Activated naive CD4-positive, alpha-beta T cell treated with anti-CD3 and anti-CD28 coated beads, Interleukin-2, amount 50 U/mL, for 72 hours (primary cell): ENCODE data around the gene PINLYP. TPM values are rescaled to one million over a fixed set of nuclear protein-coding genes. Genes with fewer than 3 reads are reported as not detected.
"Not testable (repeated sequence)": the region's sequence is repeated elsewhere in the genome, so short reads cannot be mapped to it uniquely, and the experiment has no call there.

Source experiments
- ATAC-seq, 2 donors: fragments of 150-1000 bp; cut with Tn5 transposase; 2 replicates each; pipeline ENCODE4 v1.10.0; 2021; ENCODE audit warnings: mild to moderate bottlenecking in 2 of 2, moderate library complexity in 2 of 2
- DNase-seq, 2 donors: peaks; one replicate each; pipeline ENCODE4 v3.0.0; 2021 to 2022; ENCODE audit warnings: low spot score in 2 of 2
- H3K27ac Mint-ChIP-seq, 2 donors: one replicate each; pipeline ENCODE4 v1.8.0; 2022; ENCODE audit warnings: mild to moderate bottlenecking in 2 of 2, mixed read lengths in 2 of 2
- H3K36me3 Mint-ChIP-seq, 2 donors: one replicate each; pipeline ENCODE4 v1.8.0; 2022; ENCODE audit warnings: mixed read lengths in 2 of 2
- H3K9me3 Mint-ChIP-seq, 2 donors: one replicate each; pipeline ENCODE4 v1.8.0; 2022; ENCODE audit warnings: mixed read lengths in 2 of 2
- total RNA-seq, 2 donors: library from RNA; stranded (reverse); gene quantifications; one replicate each; pipeline ENCODE4 v1.2.3, GENCODE V29; 2022

Gene PINLYP
- total RNA-seq, 2 donors from 2014 or later: 6.5 to 9.0 TPM

- DNase-seq (no peak), ATAC-seq (no peak)
- peak overlapping the region in 1 of 2 donors; percentile 82 for H3K27ac Mint-ChIP-seq
- H3K9me3 Mint-ChIP-seq: peaks cover 3% of the 10 kb centered on the region in 2 donors
- peaks cover 16 to 18% of the 10 kb centered on the region in 2 donors for H3K36me3 Mint-ChIP-seq
Measured at GRCh38 chr19:43544077-43544476, 31.5 kb upstream of the PINLYP start.

- H3K9me3 Mint-ChIP-seq: no peaks in the 10 kb centered on the region
- ATAC-seq (no peak), DNase-seq (no peak)
- peaks cover 6 to 7% of the 10 kb centered on the region in 2 donors for H3K36me3 Mint-ChIP-seq
- H3K27ac Mint-ChIP-seq: peak overlapping the region; percentile 82 to 92
Measured at GRCh38 chr19:43545276-43545675, 30.3 kb upstream of the PINLYP start.

GRCh38 chr19:43545981-43546380 is 29.6 kb upstream of the PINLYP start:
- H3K27ac Mint-ChIP-seq: peak overlapping the region; percentile 65 to 82
- peaks cover 5 to 7% of the 10 kb centered on the region in 2 donors for H3K36me3 Mint-ChIP-seq
- no peak for ATAC-seq
- H3K9me3 Mint-ChIP-seq: no peaks in the 10 kb centered on the region
- no peak for DNase-seq

GRCh38 chr19:43546581-43546980 is 29.0 kb upstream of the PINLYP start:
- Mint-ChIP-seq H3K36me3 (peaks cover 1 to 2% of the 10 kb centered on the region in 2 donors), H3K9me3 (no peaks in the 10 kb centered on the region), H3K27ac (peak overlapping the region; percentile 53 to 86)
- no peak for ATAC-seq
- DNase-seq: no peak

- not testable (repeated sequence) for ATAC-seq, H3K36me3 Mint-ChIP-seq, H3K9me3 Mint-ChIP-seq, DNase-seq, H3K27ac Mint-ChIP-seq
Measured at GRCh38 chr19:43547926-43548325, 27.7 kb upstream of the PINLYP start.

GRCh38 chr19:43548706-43549105 is 26.9 kb upstream of the PINLYP start:
- Mint-ChIP-seq H3K36me3 (no peaks in the 10 kb centered on the region), H3K27ac (peak overlapping the region in 1 of 2 donors; percentile 22), H3K9me3 (no peaks in the 10 kb centered on the region)
- ATAC-seq: no peak
- no peak for DNase-seq

GRCh38 chr19:43551399-43552197 is 24.0 kb upstream of the PINLYP start:
- DNase-seq (no peak), ATAC-seq (no peak)
- H3K27ac Mint-ChIP-seq: peak overlapping the region; percentile 31 to 73
- H3K9me3 Mint-ChIP-seq: no peaks in the 10 kb centered on the region
- no peaks in the 10 kb centered on the region for H3K36me3 Mint-ChIP-seq

- H3K27ac Mint-ChIP-seq: peak overlapping the region; percentile 31 to 73
- DNase-seq: no peak
- no peak for ATAC-seq
- H3K9me3 Mint-ChIP-seq: no peaks in the 10 kb centered on the region
- H3K36me3 Mint-ChIP-seq: no peaks in the 10 kb centered on the region
Measured at GRCh38 chr19:43552198-43552450, 23.5 kb upstream of the PINLYP start.

- ATAC-seq (no peak), DNase-seq (no peak)
- peak overlapping the region; percentile 50 to 60 for H3K27ac Mint-ChIP-seq
- no peaks in the 10 kb centered on the region for H3K9me3 Mint-ChIP-seq
- H3K36me3 Mint-ChIP-seq: no peaks in the 10 kb centered on the region
Measured at GRCh38 chr19:43552616-43553015, 23.0 kb upstream of the PINLYP start.

- Mint-ChIP-seq H3K9me3 (no peaks in the 10 kb centered on the region), H3K27ac (peak overlapping the region in 1 of 2 donors; percentile 60), H3K36me3 (no peaks in the 10 kb centered on the region)
- DNase-seq (no peak), ATAC-seq (no peak)
Measured at GRCh38 chr19:43553656-43554055, 21.9 kb upstream of the PINLYP start.

GRCh38 chr19:43554317-43554895 is 21.2 kb upstream of the PINLYP start:
- Mint-ChIP-seq H3K9me3 (no peaks in the 10 kb centered on the region), H3K36me3 (no peaks in the 10 kb centered on the region), H3K27ac (peak overlapping the region; percentile 60 to 76)
- DNase-seq (no peak), ATAC-seq (no peak)

GRCh38 chr19:43555185-43555770 is 20.3 kb upstream of the PINLYP start:
- no peaks in the 10 kb centered on the region for H3K9me3 Mint-ChIP-seq
- DNase-seq (peak; percentile 72 to 90), ATAC-seq (peak; percentile 88 to 89)
- peak overlapping the region in 1 of 2 donors; percentile 60 for H3K27ac Mint-ChIP-seq
- H3K36me3 Mint-ChIP-seq: no peaks in the 10 kb centered on the region

GRCh38 chr19:43560687-43561086 is 14.9 kb upstream of the PINLYP start:
- peaks cover 3% of the 10 kb centered on the region in 2 donors for H3K9me3 Mint-ChIP-seq
- peak overlapping the region; percentile 70 to 99 for H3K27ac Mint-ChIP-seq
- no peak for DNase-seq
- ATAC-seq: no peak
- H3K36me3 Mint-ChIP-seq: peaks cover 6 to 29% of the 10 kb centered on the region in 2 donors

GRCh38 chr19:43561139-43561970 is 14.2 kb upstream of the PINLYP start:
- Mint-ChIP-seq H3K9me3 (peaks cover 3% of the 10 kb centered on the region in 2 donors), H3K27ac (peak overlapping the region; percentile 97 to 99), H3K36me3 (peaks cover 6 to 29% of the 10 kb centered on the region in 2 donors)
- ATAC-seq: no peak
- DNase-seq: no peak

- DNase-seq (no peak), ATAC-seq (peak in 1 of 2 donors; percentile 30)
- H3K27ac Mint-ChIP-seq: peak overlapping the region; percentile 97 to 99
- peaks cover 6 to 29% of the 10 kb centered on the region in 2 donors for H3K36me3 Mint-ChIP-seq
- peaks cover 3% of the 10 kb centered on the region in 2 donors for H3K9me3 Mint-ChIP-seq
Measured at GRCh38 chr19:43562226-43562697, 13.3 kb upstream of the PINLYP start.

GRCh38 chr19:43562698-43563241 is 12.8 kb upstream of the PINLYP start:
- Mint-ChIP-seq H3K27ac (peak overlapping the region; percentile 97 to 99), H3K36me3 (peaks cover 6 to 29% of the 10 kb centered on the region in 2 donors), H3K9me3 (peaks cover 3% of the 10 kb centered on the region in 2 donors)
- peak; percentile 53 to 86 for DNase-seq
- peak; percentile 91 to 97 for ATAC-seq
